Activated T-cell treated with anti-CD3 and anti-CD28 coated beads, Interleukin-2, amount 50 U/mL, for 4 hours (primary cell): ENCODE measurements around the gene GPRC5D. TPM values are rescaled to one million over a fixed set of nuclear protein-coding genes. Genes with fewer than 3 reads are reported as not detected.

Source experiments
- ATAC-seq, 2 donors: fragments of 200-7000 bp; cut with Tn5 transposase; one replicate each; pipeline ENCODE4 v1.10.0; 2021
- DNase-seq: peaks from one replicate; pipeline ENCODE4 v3.0.0-alpha.2; 2020
- H3K27me3 Mint-ChIP-seq: one replicate; pipeline ENCODE4 v1.8.0; 2021; ENCODE audit warnings: low read depth, mixed read lengths
- H3K36me3 Mint-ChIP-seq: one replicate; pipeline ENCODE4 v1.8.0; 2022; ENCODE audit warnings: mixed read lengths; ENCODE audit not compliant: insufficient read depth
- H3K4me1 Mint-ChIP-seq: one replicate; pipeline ENCODE4 v1.8.0; 2021; ENCODE audit warnings: low read depth, mixed read lengths
- H3K4me3 Mint-ChIP-seq: one replicate; pipeline ENCODE4 v1.8.0; 2021; ENCODE audit warnings: mild to moderate bottlenecking, moderate library complexity, mixed read lengths
- H3K9me3 Mint-ChIP-seq: one replicate; pipeline ENCODE4 v1.8.0; 2021; ENCODE audit warnings: mixed read lengths
- total RNA-seq, 3 donors: library from RNA; stranded (reverse); gene quantifications; one replicate each; pipeline ENCODE4 v1.2.1, GENCODE V29; 2021

The GPRC5D gene
- total RNA-seq, 3 donors from 2014 or later = not detected

DNA sequence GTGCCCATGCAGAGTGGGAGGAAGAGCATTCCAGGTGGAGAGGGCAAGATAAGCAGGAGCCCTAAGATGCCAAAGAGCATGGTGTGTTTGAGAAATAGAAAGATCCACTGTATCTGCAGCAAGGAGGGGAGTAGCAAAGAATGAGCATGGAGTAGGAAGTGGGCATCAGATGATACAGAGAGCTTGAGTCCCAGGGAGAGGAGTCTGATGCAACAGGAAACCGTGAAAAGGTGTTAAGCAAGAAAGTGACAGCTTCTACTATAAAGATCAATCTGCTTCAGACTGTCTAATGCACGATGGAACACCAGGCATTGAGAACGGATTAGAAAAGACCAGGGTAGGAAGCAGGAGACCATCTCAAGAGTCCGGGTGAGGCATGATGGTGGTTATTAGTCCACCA is 12.3 kb upstream of the GPRC5D start:
- no peaks in the 10 kb centered on the region for H3K27me3 Mint-ChIP-seq
- DNase-seq (no peak), ATAC-seq (no peak)
- H3K4me1 Mint-ChIP-seq = no peaks in the 10 kb centered on the region
- H3K36me3 Mint-ChIP-seq = peaks cover 10% of the 10 kb centered on the region
- H3K4me3 Mint-ChIP-seq = no peak overlapping the region
- H3K9me3 Mint-ChIP-seq = no peaks in the 10 kb centered on the region

- no peaks in the 10 kb centered on the region for H3K27me3 Mint-ChIP-seq
- no peaks in the 10 kb centered on the region for H3K36me3 Mint-ChIP-seq
- no peaks in the 10 kb centered on the region for H3K9me3 Mint-ChIP-seq
- H3K4me3 Mint-ChIP-seq = no peak overlapping the region
- no peak for ATAC-seq
- no peaks in the 10 kb centered on the region for H3K4me1 Mint-ChIP-seq
- no peak for DNase-seq
These were observed 8.8 kb upstream of the GPRC5D start for GRCh38 chr12:12960639-12961209.

- H3K4me1 Mint-ChIP-seq = no peaks in the 10 kb centered on the region
- H3K4me3 Mint-ChIP-seq = no peak overlapping the region
- no peaks in the 10 kb centered on the region for H3K27me3 Mint-ChIP-seq
- ATAC-seq (no peak), DNase-seq (no peak)
- H3K36me3 Mint-ChIP-seq = no peaks in the 10 kb centered on the region
- H3K9me3 Mint-ChIP-seq = no peaks in the 10 kb centered on the region
These were observed 6.9 kb upstream of the GPRC5D start for GRCh38 chr12:12958886-12959285.

GRCh38 chr12:12954878-12955625 is 3.1 kb upstream of the GPRC5D start:
- H3K9me3 Mint-ChIP-seq = no peaks in the 10 kb centered on the region
- H3K4me1 Mint-ChIP-seq = no peaks in the 10 kb centered on the region
- peaks cover 2% of the 10 kb centered on the region for H3K27me3 Mint-ChIP-seq
- ATAC-seq (no peak), DNase-seq (no peak)
- H3K4me3 Mint-ChIP-seq = no peak overlapping the region
- H3K36me3 Mint-ChIP-seq = no peaks in the 10 kb centered on the region

DNA sequence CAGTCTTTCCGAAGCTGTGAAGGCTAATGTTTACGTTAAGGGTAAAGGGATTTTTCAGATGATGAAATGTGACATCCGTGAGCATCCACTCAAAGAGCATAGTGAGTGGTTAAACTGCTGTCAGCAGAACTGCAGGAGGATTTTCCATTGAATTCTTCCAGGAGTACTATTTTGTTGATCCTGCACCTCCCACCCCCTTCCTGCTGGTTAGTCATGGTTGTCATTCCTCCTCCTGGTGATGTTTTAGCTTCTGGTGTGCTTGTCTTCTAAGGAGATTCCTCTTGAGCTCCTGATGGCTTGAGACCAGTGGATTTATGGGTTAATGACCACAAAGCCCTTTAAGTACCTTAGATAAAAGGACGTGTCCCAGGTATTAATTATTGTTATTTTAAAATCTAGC is 2.4 kb upstream of the GPRC5D start:
- ATAC-seq = no peak
- no peaks in the 10 kb centered on the region for H3K4me1 Mint-ChIP-seq
- DNase-seq = no peak
- peaks cover 5% of the 10 kb centered on the region for H3K27me3 Mint-ChIP-seq
- H3K4me3 Mint-ChIP-seq = no peak overlapping the region
- no peaks in the 10 kb centered on the region for H3K36me3 Mint-ChIP-seq
- no peaks in the 10 kb centered on the region for H3K9me3 Mint-ChIP-seq

DNA sequence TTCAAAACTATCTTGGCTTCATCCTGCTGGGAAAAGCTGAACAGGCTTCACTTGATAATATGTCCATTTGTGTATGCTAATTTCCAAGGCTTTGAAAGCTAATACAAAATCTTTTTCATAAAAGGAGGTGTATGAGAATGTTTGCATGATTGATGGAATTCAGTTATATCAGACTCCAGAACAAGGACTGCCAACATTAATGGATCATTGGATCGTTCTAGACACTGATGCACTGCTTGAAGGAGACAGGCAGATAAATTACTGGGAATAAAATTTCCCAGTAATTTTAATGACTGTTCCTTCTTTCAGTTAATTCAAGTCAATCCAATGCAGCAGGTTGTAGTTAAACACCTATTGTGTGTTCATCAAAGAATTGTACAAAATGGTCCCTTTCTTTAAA is 466 bp downstream of the GPRC5D start:
- no peaks in the 10 kb centered on the region for H3K4me1 Mint-ChIP-seq
- no peak for DNase-seq
- H3K27me3 Mint-ChIP-seq = peaks cover 5% of the 10 kb centered on the region
- no peak overlapping the region for H3K4me3 Mint-ChIP-seq
- H3K9me3 Mint-ChIP-seq = no peaks in the 10 kb centered on the region
- H3K36me3 Mint-ChIP-seq = no peaks in the 10 kb centered on the region
- no peak for ATAC-seq

GRCh38 chr12:12947902-12948301 is 4.1 kb downstream of the GPRC5D start:
- Mint-ChIP-seq H3K4me3 (no peak overlapping the region), H3K27me3 (peaks cover 2% of the 10 kb centered on the region), H3K36me3 (no peaks in the 10 kb centered on the region), H3K4me1 (no peaks in the 10 kb centered on the region), H3K9me3 (no peaks in the 10 kb centered on the region)
- DNase-seq (no peak), ATAC-seq (no peak)

DNA sequence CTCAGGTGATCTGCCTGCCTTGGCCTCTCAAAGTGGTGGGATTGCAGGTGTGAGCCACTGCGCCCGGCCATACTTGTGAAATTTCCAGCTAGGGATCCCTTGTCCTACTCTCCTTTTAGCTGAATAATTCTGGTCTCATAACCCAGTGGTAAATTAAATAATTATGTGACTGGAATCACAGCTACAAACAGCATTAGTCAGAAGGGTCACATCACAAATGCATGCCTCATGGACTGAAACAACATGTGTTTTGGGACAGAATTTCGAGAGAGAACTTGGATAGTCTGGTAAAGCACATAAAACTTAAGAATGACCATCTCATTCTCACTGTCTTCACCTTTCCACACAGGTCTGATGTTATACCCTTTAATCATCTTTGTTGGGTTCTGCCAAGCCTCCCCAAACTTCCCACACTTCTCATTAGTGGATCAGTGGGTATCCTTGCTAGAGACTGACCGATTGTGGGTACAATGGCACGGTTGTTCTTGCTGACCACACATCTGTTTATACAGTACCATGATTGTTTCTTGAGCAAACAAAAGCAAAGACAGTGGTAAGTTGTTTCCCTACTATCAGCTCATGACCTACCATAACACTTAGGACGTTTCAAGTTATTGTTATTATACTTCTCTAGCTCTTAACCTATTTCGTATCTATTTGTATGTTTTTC is 5.1 kb downstream of the GPRC5D start:
- no peaks in the 10 kb centered on the region for H3K4me1 Mint-ChIP-seq
- H3K4me3 Mint-ChIP-seq = no peak overlapping the region
- DNase-seq (no peak), ATAC-seq (no peak)
- no peaks in the 10 kb centered on the region for H3K36me3 Mint-ChIP-seq
- no peaks in the 10 kb centered on the region for H3K9me3 Mint-ChIP-seq
- peaks cover 2% of the 10 kb centered on the region for H3K27me3 Mint-ChIP-seq

DNA sequence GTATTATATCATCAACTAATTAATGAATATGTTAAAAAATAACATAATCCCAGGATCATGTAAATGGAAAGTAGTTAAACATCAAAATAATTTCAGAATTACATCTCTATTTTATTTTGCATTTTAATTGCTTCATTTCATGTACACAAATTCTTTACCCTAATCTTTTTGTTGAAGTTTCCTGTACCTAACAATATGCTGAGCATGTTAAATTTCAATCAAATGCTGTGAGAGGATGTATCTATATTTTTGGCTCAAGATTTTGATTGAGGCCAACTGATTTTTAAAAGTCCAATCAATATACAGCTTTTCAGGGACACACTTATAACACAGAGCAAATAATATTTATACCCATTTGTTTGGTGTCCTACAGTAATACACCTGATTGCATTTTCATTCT is 6.4 kb downstream of the GPRC5D start:
- Mint-ChIP-seq H3K4me3 (no peak overlapping the region), H3K27me3 (peaks cover 2% of the 10 kb centered on the region), H3K4me1 (no peaks in the 10 kb centered on the region), H3K36me3 (no peaks in the 10 kb centered on the region), H3K9me3 (no peaks in the 10 kb centered on the region)
- no peak for DNase-seq
- ATAC-seq = no peak

DNA sequence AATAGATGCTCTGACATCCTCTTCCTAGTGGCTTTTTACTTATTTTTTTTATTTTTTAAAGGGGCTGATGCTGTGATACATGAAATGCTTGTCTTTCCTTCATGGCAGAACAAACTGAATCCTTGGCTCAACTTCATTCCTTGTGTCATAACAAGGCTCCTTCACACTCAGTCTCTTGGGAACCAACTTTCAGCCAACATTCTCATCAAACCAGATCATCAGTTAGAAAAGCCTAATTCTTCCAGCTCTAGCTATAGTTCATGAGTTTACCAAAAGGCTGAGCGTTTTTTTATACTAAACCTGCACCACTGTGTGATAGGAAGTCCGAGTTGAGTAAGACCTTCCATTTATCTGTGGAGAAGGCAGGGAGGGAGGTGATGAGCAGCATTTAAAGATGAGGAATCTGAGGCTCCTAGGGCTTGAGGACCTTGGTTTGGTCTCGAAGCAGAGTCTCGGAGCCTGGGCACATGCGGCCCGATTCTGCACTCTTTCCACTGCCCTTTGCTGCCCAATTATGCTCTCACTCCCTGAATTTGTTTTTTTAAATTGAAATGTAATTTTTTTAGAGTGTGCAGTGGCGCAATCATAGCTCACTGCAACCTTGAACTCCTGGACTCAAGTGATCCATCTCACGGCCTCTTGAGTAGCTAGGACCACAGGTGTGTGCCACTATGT is 8.2 kb downstream of the GPRC5D start:
- Mint-ChIP-seq H3K4me1 (no peaks in the 10 kb centered on the region), H3K4me3 (no peak overlapping the region), H3K36me3 (no peaks in the 10 kb centered on the region), H3K9me3 (no peaks in the 10 kb centered on the region), H3K27me3 (no peaks in the 10 kb centered on the region)
- DNase-seq (no peak), ATAC-seq (no peak)

DNA sequence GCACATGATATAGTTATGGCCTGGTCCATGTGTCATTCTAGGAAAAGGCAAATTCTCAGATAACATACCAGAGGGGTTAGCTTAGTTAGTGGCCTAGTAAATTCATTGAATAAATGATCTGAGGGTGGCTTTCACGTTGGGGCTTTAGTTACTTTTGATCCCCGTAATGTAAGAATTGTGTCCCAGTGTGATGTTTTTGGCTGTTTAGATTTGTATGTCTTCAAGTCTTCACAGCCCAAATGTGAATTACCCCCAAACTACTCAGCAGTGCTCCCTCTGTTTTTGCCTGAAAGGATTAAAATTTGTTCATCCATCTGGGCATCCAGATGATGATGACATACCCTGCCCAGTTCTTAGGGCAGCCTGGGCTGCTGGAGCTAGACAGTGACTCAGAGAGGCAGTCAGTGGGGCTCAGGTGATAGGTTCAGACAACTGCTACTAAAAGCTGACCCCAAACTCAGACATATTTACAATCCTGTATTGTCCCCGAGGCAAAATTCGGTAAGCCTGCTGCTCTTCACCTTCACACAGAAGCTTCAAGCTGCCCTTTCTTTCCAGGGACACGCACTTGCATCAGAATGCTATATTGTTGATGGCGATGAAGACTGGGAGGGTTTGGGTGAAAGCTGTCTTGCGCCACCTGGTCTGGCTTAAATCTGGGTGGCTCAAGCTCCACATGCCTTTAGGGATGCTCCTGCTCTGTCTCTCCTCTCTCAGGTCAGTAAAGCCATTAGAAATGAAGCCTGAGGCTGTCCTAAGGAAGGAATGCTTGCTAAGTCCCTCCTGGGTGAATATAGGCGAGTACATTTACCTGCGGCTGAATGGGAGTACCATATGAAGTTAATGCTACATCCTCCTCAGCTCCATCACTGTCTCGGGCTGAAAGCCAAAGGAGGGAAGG is 10.3 kb downstream of the GPRC5D start:
- Mint-ChIP-seq H3K36me3 (no peaks in the 10 kb centered on the region), H3K4me3 (no peak overlapping the region), H3K4me1 (no peaks in the 10 kb centered on the region), H3K9me3 (no peaks in the 10 kb centered on the region), H3K27me3 (peaks cover 4% of the 10 kb centered on the region)
- ATAC-seq (no peak), DNase-seq (no peak)

DNA sequence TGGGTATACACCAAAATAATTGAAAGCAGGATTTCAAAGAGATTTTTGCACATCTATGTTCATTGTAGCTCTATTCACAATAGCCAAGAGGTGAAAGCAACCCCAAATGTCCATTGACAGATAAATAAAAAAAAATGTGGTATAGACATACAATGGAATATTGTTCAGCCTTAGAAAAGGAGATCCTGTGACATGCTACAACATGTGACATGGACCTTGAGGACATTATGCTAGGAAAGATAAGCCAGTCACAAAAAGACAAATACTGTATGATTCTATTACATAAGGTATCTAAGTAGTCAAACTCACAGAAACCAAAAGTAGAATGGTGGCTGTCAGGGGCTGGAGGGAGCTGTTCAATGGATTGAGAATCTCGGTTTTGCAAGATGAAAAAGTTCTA is 12.1 kb downstream of the GPRC5D start:
- H3K4me3 Mint-ChIP-seq = no peak overlapping the region
- H3K36me3 Mint-ChIP-seq = no peaks in the 10 kb centered on the region
- H3K4me1 Mint-ChIP-seq = no peaks in the 10 kb centered on the region
- H3K9me3 Mint-ChIP-seq = no peaks in the 10 kb centered on the region
- no peak for ATAC-seq
- DNase-seq = no peak
- peaks cover 4% of the 10 kb centered on the region for H3K27me3 Mint-ChIP-seq

- Mint-ChIP-seq H3K4me3 (no peak overlapping the region), H3K27me3 (peaks cover 6% of the 10 kb centered on the region), H3K36me3 (no peaks in the 10 kb centered on the region), H3K4me1 (no peaks in the 10 kb centered on the region), H3K9me3 (no peaks in the 10 kb centered on the region)
- no peak for DNase-seq
- ATAC-seq = no peak
These were observed 13.4 kb downstream of the GPRC5D start for GRCh38 chr12:12938541-12938940.

DNA sequence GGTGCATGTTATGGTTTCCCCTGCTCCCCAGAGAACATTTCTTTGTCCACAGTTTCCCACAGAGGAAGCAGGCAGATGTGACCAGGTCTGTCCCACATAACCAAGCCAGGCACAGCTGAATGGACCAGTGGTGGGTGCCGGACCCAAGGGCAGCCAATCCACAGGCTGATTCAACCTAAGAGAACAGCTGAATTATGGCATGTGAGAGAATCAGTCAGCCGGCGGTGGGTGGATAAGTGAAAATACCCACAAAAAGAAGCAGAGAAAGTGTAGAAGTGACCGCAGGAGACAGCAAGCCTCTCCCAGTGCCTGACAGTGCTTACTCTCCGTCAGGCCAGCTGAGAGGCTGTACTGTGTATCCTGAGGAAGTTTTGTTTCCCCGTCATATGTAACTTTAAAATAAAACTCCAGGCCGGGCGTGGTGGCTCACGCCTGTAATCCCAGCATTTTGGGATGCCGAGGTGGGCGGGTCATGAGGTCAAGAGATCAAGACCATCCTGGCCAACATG is 14.9 kb downstream of the GPRC5D start:
- H3K27me3 Mint-ChIP-seq = peaks cover 6% of the 10 kb centered on the region
- no peak overlapping the region for H3K4me3 Mint-ChIP-seq
- H3K36me3 Mint-ChIP-seq = no peaks in the 10 kb centered on the region
- no peaks in the 10 kb centered on the region for H3K9me3 Mint-ChIP-seq
- no peak for DNase-seq
- no peaks in the 10 kb centered on the region for H3K4me1 Mint-ChIP-seq
- ATAC-seq = no peak
